Measurements from ENCODE around the gene FBLIM1.

DNA sequence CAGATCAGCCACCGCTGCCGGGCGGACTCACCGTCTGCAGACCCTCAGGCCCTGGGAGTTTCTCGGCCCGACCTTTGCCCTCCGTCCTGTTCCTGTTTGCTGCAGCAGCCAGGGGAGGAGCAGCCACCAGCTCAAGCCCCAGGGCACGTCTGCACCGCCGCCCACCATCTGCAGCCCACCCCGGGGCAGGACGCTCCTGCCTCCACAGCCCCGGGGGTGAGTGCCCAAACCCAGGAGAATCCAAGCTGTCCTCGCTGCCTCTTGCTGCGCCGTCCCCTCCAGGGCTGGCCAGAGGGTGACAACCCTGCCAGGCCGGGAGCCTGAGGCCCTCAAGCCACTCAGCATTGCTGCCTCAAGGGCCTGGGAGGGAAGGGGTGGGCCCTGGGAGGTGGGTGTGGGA is 23.7 kb upstream of the FBLIM1 start:
- TF ChIP-seq, protein P1, sequence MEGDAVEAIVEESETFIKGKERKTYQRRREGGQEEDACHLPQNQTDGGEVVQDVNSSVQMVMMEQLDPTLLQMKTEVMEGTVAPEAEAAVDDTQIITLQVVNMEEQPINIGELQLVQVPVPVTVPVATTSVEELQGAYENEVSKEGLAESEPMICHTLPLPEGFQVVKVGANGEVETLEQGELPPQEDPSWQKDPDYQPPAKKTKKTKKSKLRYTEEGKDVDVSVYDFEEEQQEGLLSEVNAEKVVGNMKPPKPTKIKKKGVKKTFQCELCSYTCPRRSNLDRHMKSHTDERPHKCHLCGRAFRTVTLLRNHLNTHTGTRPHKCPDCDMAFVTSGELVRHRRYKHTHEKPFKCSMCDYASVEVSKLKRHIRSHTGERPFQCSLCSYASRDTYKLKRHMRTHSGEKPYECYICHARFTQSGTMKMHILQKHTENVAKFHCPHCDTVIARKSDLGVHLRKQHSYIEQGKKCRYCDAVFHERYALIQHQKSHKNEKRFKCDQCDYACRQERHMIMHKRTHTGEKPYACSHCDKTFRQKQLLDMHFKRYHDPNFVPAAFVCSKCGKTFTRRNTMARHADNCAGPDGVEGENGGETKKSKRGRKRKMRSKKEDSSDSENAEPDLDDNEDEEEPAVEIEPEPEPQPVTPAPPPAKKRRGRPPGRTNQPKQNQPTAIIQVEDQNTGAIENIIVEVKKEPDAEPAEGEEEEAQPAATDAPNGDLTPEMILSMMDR (IDR thresholded peaks at IDR 0.05), result no peak
- no peak for TF ChIP-seq POLR2A (IDR thresholded peaks at IDR 0.05)

All from thyroid gland (tissue), 4 donors.